Measurements from ENCODE around the gene KCTD15. TPM values are rescaled to one million over a fixed set of nuclear protein-coding genes. Genes with fewer than 3 reads are reported as not detected.
A peak's percentile ranks its signal among the peaks of the same experiment; 100 is the strongest.

KCTD15 gene
- total RNA-seq, 1 donor from 2014 or later, result 9.9 TPM

DNA sequence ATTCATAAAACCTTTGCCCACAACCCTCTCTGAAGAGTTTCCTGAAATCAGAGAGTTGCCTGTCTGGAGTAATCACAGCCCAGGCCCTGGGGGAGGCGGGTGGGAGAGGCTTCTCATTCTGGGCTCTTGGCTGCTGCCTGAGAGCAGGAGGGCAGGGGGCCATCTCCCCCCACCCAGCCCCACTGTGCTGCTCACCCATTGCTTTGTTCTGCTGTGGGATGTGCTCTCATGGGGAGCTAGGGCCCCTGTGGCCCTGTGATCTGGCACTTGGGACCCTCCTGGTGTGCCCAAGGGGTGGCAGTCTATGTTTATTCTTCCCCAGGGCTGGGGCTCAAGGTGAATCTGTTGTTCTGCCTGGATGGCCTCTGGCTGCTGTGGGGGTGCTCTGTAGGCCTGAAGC, 6.1 kb downstream of the KCTD15 start:
- H3K27ac ChIP-seq (replicated peaks), result peak overlapping the region; percentile 3
- H3K4me1 ChIP-seq, result peaks cover 70% of the 10 kb centered on the region
- no peak for DNase-seq
- H3K36me3 ChIP-seq, result peaks cover 26% of the 10 kb centered on the region
- TF ChIP-seq, protein P1, sequence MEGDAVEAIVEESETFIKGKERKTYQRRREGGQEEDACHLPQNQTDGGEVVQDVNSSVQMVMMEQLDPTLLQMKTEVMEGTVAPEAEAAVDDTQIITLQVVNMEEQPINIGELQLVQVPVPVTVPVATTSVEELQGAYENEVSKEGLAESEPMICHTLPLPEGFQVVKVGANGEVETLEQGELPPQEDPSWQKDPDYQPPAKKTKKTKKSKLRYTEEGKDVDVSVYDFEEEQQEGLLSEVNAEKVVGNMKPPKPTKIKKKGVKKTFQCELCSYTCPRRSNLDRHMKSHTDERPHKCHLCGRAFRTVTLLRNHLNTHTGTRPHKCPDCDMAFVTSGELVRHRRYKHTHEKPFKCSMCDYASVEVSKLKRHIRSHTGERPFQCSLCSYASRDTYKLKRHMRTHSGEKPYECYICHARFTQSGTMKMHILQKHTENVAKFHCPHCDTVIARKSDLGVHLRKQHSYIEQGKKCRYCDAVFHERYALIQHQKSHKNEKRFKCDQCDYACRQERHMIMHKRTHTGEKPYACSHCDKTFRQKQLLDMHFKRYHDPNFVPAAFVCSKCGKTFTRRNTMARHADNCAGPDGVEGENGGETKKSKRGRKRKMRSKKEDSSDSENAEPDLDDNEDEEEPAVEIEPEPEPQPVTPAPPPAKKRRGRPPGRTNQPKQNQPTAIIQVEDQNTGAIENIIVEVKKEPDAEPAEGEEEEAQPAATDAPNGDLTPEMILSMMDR (IDR thresholded peaks at IDR 0.05; ENCODE audit: borderline replicate concordance), result no peak
- H3K4me3 ChIP-seq, result no peak overlapping the region
- intact Hi-C loops (cut with micrococcal nuclease), result no loop called here
- H3K9me3 ChIP-seq (replicated peaks), result no peaks in the 10 kb centered on the region
- H3K27me3 ChIP-seq (ENCODE audit: low read depth), result no peaks in the 10 kb centered on the region

- H3K36me3 ChIP-seq, result peaks cover 29% of the 10 kb centered on the region
- intact Hi-C loops (cut with micrococcal nuclease), result no loop called here
- peaks cover 67% of the 10 kb centered on the region for H3K4me1 ChIP-seq
- no peak overlapping the region for H3K27ac ChIP-seq (replicated peaks)
- no peaks in the 10 kb centered on the region for H3K9me3 ChIP-seq (replicated peaks)
- H3K4me3 ChIP-seq, result no peak overlapping the region
- TF ChIP-seq, protein P1 (IDR thresholded peaks at IDR 0.05; ENCODE audit: borderline replicate concordance), result no peak
- H3K27me3 ChIP-seq (ENCODE audit: low read depth), result no peaks in the 10 kb centered on the region
- DNase-seq, result no peak
Observed at GRCh38 chr19:33803383-33803782, 6.7 kb downstream of the KCTD15 start.

DNA sequence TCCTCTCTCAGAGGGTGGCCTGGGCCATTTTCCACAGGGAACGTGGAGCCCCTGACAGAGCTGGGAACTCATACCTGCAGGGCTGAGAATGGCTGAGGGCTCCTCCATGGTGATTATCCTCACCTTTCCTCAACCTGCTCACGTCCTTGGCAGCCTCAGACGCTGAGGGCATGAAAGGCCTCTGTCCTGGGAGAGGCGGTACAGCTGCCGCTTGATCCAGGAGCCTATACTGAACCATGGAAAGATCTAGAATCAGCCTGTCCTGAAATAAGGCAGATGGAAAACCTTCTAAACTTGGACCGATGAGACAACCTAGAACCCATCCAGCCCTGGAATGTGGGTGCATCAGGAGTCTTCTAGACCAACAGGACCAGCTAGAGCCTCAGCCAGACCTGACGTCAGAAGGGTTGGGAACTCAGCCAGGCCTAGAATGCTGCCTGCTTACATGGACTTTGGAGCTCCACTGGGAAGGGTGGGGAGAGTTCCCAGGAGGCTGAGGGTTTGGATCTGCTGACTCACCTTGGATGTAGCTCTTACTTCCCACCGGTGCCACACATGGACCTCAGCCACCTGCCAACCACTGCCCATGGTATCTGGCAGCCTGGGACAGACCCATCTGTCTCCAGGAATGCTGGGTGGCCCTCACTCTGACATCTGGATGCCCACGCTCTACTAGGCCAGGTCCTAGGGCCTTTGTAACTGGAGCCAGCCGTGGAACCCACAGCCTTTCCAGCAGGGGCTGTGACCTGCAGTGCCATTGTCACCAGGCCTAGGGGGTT, 7.5 kb downstream of the KCTD15 start:
- no peaks in the 10 kb centered on the region for H3K27me3 ChIP-seq (ENCODE audit: low read depth)
- peaks cover 60% of the 10 kb centered on the region for H3K4me1 ChIP-seq
- H3K36me3 ChIP-seq, result peaks cover 29% of the 10 kb centered on the region
- peak overlapping the region; percentile 61 for H3K27ac ChIP-seq (replicated peaks)
- DNase-seq, result peak; percentile 71
- TF ChIP-seq, protein P1 (IDR thresholded peaks at IDR 0.05; ENCODE audit: borderline replicate concordance), result no peak
- intact Hi-C loops (cut with micrococcal nuclease), result no loop called here
- no peaks in the 10 kb centered on the region for H3K9me3 ChIP-seq (replicated peaks)
- no peak overlapping the region for H3K4me3 ChIP-seq

GRCh38 chr19:33805313-33805712, 8.6 kb downstream of the KCTD15 start:
- TF ChIP-seq, protein P1 (IDR thresholded peaks at IDR 0.05; ENCODE audit: borderline replicate concordance), result no peak
- Histone ChIP-seq H3K27ac (replicated peaks) (no peak overlapping the region), H3K27me3 (ENCODE audit: low read depth) (no peaks in the 10 kb centered on the region), H3K36me3 (peaks cover 29% of the 10 kb centered on the region), H3K4me3 (no peak overlapping the region), H3K9me3 (replicated peaks) (no peaks in the 10 kb centered on the region), H3K4me1 (peaks cover 61% of the 10 kb centered on the region)
- no peak for DNase-seq
- intact Hi-C loops (cut with micrococcal nuclease), result no loop called here

DNA sequence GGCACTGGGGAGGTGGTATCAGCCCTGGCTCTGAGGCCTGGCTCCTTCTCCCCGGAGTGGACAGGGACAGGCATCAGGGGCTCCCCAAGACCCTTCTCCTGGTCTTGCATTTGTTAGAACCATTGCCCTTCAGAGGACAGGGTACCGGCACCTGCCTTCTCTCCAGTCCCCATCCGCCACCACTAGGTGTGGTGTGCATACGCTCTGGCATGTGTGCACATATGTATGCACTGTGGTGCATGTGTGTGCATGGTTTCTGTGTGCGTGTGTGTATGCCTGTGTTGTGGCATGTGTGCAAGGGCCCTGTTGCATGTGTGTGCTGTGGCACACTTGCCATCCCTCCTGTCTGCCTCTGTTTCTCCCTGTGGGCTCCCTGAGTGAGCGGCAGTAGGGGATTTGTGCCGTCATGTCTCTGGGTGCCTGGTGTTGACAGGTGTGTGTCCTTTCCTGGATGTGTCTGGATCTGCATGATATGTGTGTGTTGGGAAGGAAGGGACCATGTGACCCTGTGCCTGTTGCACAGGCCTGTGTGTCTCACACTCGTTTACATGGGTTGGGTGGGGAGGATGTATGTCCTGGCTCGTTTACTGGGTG, 9.3 kb downstream of the KCTD15 start:
- H3K4me1 ChIP-seq, result peaks cover 56% of the 10 kb centered on the region
- H3K9me3 ChIP-seq (replicated peaks), result no peaks in the 10 kb centered on the region
- H3K4me3 ChIP-seq, result no peak overlapping the region
- H3K27me3 ChIP-seq (ENCODE audit: low read depth), result no peaks in the 10 kb centered on the region
- H3K27ac ChIP-seq (replicated peaks), result no peak overlapping the region
- intact Hi-C loops (cut with micrococcal nuclease), result no loop called here
- TF ChIP-seq, protein P1 (IDR thresholded peaks at IDR 0.05; ENCODE audit: borderline replicate concordance), result no peak
- H3K36me3 ChIP-seq, result peaks cover 31% of the 10 kb centered on the region
- DNase-seq, result no peak

Data from left ventricle myocardium inferior (tissue), 1 donor.